Measurements from ENCODE around the gene GRM7. TPM values are rescaled to one million over a fixed set of nuclear protein-coding genes. Genes with fewer than 3 reads are reported as not detected.
A peak's percentile ranks its signal among the peaks of the same experiment; 100 is the strongest.

Gene GRM7
- total RNA-seq, 4 donors from 2014 or later: 0.39 TPM; not detected in 3

GRCh38 chr3:7546253-7546652 lies 685.3 kb downstream of the GRM7 start:
- Histone ChIP-seq H3K9me3 (no peaks in the 10 kb centered on the region), H3K27ac (replicated peaks in 1 of 4) (no peak overlapping the region), H3K27me3 (no peaks in the 10 kb centered on the region), H3K4me1 (peaks cover 0 to 7% (median 3%) of the 10 kb centered on the region in 4 donors), H3K4me3 (no peak overlapping the region), H3K36me3 (no peaks in the 10 kb centered on the region)
- peak; percentile 31 to 48 (median 45) for TF ChIP-seq CTCF (IDR thresholded peaks at IDR 0.05)
- TF ChIP-seq POLR2A (IDR thresholded peaks at IDR 0.05; ENCODE audit: low read depth): no peak
- no peak for DNase-seq (ENCODE audit: extremely low spot score)
- intact Hi-C loops (cut with DNase I): loop anchor here (5.0 kb wide), 1 partner anchor 259 kb away; no protein-coding TSS in a partner anchor
- WGBS: 60% methylated on average over 4 of the region's 4 CpGs

GRCh38 chr3:7547826-7548225 lies 686.9 kb downstream of the GRM7 start:
- H3K9me3 ChIP-seq: peaks cover 0 to 7% (median 0%) of the 10 kb centered on the region in 4 donors
- H3K4me1 ChIP-seq: peaks cover 0 to 7% (median 3%) of the 10 kb centered on the region in 4 donors
- no peak overlapping the region for H3K27ac ChIP-seq (replicated peaks in 1 of 4)
- no peaks in the 10 kb centered on the region for H3K36me3 ChIP-seq
- H3K4me3 ChIP-seq: no peak overlapping the region
- intact Hi-C loops (cut with DNase I): loop anchor here (5.0 kb wide), 1 partner anchor 261 kb away; no protein-coding TSS in a partner anchor
- WGBS: 82% methylated on average over 1 of the region's 1 CpG
- no peaks in the 10 kb centered on the region for H3K27me3 ChIP-seq
- TF ChIP-seq POLR2AphosphoS5 (IDR thresholded peaks at IDR 0.05) (no peak), CTCF (IDR thresholded peaks at IDR 0.05) (no peak)
- DNase-seq (ENCODE audit: extremely low spot score): no peak

- intact Hi-C loops (cut with DNase I): no loop called here
- Histone ChIP-seq H3K9me3 (no peaks in the 10 kb centered on the region), H3K27me3 (no peaks in the 10 kb centered on the region), H3K4me1 (no peaks in the 10 kb centered on the region), H3K36me3 (no peaks in the 10 kb centered on the region), H3K4me3 (no peak overlapping the region), H3K27ac (replicated peaks in 1 of 4) (no peak overlapping the region)
- no peak for TF ChIP-seq POLR2A (IDR thresholded peaks at IDR 0.05; ENCODE audit: low read depth)
- TF ChIP-seq EP300 (IDR thresholded peaks at IDR 0.05): no peak
- TF ChIP-seq CTCF (IDR thresholded peaks at IDR 0.05): no peak
- TF ChIP-seq POLR2AphosphoS5 (IDR thresholded peaks at IDR 0.05): no peak
- no peak for DNase-seq (ENCODE audit: extremely low spot score)
- 39% methylated on average over 1 of the region's 1 CpG for WGBS
These were observed 702.0 kb downstream of the GRM7 start for GRCh38 chr3:7562892-7563291.

- intact Hi-C loops (cut with DNase I): no loop called here
- 62% methylated on average over 2 of the region's 2 CpGs for WGBS
- no peak overlapping the region for H3K4me3 ChIP-seq
- no peak overlapping the region for H3K27ac ChIP-seq (replicated peaks in 1 of 4)
- H3K27me3 ChIP-seq: no peaks in the 10 kb centered on the region
- no peaks in the 10 kb centered on the region for H3K36me3 ChIP-seq
- H3K4me1 ChIP-seq: no peaks in the 10 kb centered on the region
- H3K9me3 ChIP-seq: peaks cover 0 to under 1% (median 0%) of the 10 kb centered on the region in 4 donors
- no peak for TF ChIP-seq CTCF (IDR thresholded peaks at IDR 0.05)
- TF ChIP-seq POLR2A (IDR thresholded peaks at IDR 0.05; ENCODE audit: low read depth): no peak
- no peak for DNase-seq (ENCODE audit: extremely low spot score)
These were observed 704.7 kb downstream of the GRM7 start for GRCh38 chr3:7565574-7565973.

- no peak for TF ChIP-seq CTCF (IDR thresholded peaks at IDR 0.05)
- no peak for TF ChIP-seq EP300 (IDR thresholded peaks at IDR 0.05)
- no peak for TF ChIP-seq POLR2A (IDR thresholded peaks at IDR 0.05; ENCODE audit: low read depth)
- TF ChIP-seq POLR2AphosphoS5 (IDR thresholded peaks at IDR 0.05): no peak
- no peaks in the 10 kb centered on the region for H3K4me1 ChIP-seq
- no peak for DNase-seq (ENCODE audit: extremely low spot score)
- no peak overlapping the region for H3K27ac ChIP-seq (replicated peaks in 1 of 4)
- H3K27me3 ChIP-seq: no peaks in the 10 kb centered on the region
- H3K9me3 ChIP-seq: peaks cover 0 to 8% (median 3%) of the 10 kb centered on the region in 4 donors
- H3K36me3 ChIP-seq: no peaks in the 10 kb centered on the region
- intact Hi-C loops (cut with DNase I): no loop called here
- no peak overlapping the region for H3K4me3 ChIP-seq
These were observed 706.2 kb downstream of the GRM7 start for GRCh38 chr3:7567160-7567559.

Data from esophagus muscularis mucosa (tissue), 4 donors.